ENCODE data around the gene TSPO2.

TSPO2 gene

GRCh38 chr6:41075651-41076626 lies 33.7 kb downstream of the TSPO2 start:
- no peak for DNase-seq (ENCODE audit: low read depth)

DNA sequence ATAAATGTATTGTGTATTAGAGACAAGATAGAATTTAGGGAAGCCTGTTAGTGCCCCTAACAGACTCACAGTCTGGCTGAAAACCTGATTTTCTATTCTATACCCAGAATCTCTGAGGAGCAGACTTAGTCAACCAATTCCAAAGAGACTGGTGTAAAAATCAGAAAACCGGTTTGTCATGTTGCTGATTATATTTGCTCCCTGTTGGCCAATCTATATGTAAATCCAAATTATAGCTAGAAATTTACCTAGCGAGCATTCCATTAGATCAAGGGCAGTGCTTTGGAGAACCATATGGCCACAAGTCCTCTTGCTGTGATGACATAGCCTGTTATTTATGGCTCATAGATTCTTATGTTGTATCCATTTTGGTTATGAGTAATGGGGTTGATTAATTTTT lies 35.3 kb downstream of the TSPO2 start:
- no peak for DNase-seq (ENCODE audit: low read depth)

DNA sequence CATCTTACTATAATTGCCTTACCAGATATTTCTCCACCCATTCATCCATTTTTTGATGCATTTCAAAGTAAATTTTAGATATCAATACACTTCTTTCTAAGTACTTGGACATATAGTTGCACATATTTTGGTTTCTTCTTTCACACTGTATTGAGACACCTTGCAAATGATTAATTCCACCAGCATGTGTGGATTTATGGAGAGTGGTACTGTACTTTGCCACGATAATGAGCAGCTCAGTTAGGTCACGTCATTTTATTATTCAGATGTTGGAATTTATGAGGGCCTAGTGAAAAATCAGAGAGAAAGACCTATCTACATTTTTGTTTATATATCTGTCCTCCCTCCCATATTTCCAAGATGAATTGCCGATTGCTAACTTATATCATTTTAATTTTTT lies 35.8 kb downstream of the TSPO2 start:
- no peak for DNase-seq (ENCODE audit: low read depth)

DNA sequence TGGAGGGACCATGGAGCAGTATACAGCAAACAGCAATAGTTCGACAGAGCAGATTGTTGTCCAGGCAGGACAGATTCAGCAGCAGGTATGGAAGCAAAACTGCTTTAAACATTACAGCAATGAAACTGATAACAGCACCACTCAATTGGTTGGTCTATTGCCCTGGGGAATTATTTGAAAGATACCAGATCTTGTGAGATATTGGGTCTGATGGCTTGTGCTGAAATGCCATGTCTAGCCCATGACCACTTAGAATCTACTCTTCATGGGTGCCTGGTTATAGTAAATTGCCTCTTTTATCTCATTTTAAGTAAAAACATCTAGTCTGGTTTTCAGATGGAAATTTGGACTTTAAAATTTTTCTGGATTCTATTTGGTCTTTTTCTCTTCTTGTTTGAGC lies 36.8 kb downstream of the TSPO2 start:
- no peak for DNase-seq (ENCODE audit: low read depth)

GRCh38 chr6:41080621-41081020 lies 38.4 kb downstream of the TSPO2 start:
- DNase-seq (ENCODE audit: low read depth): no peak

- DNase-seq (ENCODE audit: low read depth): no peak
Observed at GRCh38 chr6:41083072-41083471, 40.8 kb downstream of the TSPO2 start.

DNA sequence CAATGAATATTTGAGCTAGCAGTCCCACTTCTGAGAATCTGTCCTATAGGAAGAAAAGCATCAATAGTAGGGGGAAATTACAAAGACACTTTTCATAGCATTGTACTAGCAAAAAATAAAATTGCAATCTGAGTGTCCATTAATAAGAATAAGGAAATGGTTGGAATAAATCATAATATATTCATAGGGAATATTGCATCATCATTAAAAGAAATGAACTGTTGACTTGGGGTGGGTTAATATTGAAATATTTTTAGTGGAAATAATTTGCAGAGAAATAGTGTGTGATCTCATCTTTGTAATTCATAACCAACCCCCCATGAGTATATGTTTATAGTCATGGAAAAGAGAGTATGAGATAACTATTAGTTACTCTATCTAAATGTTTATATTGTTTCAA lies 42.9 kb downstream of the TSPO2 start:
- DNase-seq (ENCODE audit: low read depth): no peak

GRCh38 chr6:41088451-41088850 lies 46.2 kb downstream of the TSPO2 start:
- DNase-seq (ENCODE audit: low read depth): no peak

DNA sequence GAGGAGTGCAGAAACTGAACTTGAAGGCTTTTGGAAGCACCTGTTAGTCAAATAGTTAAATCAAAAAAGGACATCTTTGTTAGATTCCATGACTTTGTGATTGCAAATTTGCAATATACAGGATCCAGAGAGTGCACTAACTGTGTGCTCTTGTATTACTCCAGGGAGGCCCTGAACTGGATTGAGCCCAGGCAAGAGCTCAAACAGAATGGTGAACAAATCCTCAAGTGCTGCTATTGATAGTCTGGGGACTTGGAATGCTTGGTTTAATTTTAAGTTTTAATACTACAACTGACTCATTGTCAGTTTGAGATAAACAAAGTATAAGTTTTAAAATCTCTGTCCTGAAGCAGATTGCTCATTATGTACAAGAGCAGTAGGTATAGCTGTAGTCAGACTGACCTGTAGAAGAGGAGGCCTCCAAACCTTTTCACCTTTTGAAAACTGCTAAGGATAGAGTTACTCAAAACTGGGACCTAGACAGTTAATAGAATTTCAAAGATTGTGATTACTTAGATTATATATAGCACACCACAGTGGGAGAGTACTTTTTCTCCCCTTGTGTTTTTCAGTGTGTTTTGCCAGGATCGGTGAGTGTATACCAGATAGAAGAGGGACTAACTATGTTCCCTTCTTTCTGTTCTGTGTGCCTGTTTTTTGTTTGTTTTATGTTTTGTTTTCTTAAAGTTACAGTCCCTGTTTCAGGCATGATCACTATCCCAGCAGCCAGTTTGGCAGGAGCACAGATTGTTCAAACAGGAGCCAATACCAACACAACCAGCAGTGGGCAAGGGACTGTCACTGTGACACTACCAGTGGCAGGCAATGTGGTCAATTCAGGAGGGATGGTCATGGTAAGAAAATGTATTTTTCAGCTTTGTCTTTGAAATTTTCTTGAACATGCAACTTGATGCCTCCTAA lies 48.8 kb downstream of the TSPO2 start:
- no peak for DNase-seq (ENCODE audit: low read depth)

DNA sequence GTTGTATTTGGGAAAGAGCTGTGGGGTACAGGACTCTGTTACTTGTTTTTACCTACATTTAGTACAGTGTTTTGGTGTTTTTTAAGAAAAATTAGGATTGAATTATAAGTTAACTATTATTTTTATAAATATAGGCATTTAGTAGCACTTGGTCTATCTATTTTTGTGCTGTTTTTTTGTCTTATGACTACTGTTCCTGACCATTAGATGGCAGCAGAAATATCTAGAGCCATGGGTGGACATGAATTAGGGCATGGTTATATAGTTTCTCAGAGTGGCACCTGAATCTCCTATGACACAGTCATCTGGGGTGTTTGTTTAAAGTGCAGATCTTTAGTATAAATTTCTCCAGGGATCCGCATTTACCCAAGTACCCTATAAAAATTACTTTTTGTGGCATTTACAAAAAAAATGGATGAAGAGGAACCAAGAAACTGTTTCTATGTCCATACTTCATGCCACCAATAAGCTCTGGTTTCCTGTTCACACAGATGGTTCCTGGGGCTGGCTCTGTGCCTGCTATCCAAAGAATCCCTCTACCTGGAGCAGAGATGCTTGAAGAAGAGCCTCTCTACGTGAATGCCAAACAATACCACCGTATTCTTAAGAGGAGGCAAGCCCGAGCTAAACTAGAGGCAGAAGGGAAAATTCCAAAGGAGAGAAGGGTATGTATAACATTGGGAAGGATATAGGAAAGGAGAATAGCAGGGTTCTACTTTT lies 50.3 kb downstream of the TSPO2 start:
- no peak for DNase-seq (ENCODE audit: low read depth)

DNA sequence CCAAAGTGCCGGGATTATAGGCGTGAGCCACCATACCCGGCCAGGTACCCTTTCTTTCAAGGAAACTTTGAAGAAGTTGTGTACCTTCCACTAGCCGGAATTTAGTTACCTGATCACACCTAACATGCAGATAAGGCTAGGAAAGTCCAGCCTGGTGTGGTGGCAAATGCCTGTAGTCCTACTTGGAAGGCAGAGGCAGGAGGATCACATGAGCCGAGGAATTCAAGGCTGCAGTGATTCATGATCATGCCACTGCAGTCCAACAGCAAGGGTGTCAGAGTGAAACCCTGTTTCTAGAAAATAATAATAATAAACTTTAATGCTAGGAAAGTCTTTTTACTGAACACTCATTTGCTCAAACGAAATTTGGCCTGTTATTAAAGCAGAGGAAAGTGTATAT lies 51.5 kb downstream of the TSPO2 start:
- no peak for DNase-seq (ENCODE audit: low read depth)

Measured in stimulated activated CD8-positive, alpha-beta memory T cell treated with anti-CD3 and anti-CD28 coated beads, Interleukin-15, amount 100 ng/mL, for 1 hour (primary cell).